Activated T-helper 2 cell treated with anti-CD3 and anti-CD28 coated beads, Interferon-gamma antibody, Interleukin-2, Interleukin-4, amounts not matched to agents 10 μg/mL and 5 μg/mL and 100 μg/mL, durations not matched to agents 14 hours and 24 hours and 36 hours (primary cell): ENCODE measurements around the gene DAP. TPM values are rescaled to one million over a fixed set of nuclear protein-coding genes. Genes with fewer than 3 reads are reported as not detected.
"Not testable (repeated sequence)": the region's sequence is repeated elsewhere in the genome, so short reads cannot be mapped to it uniquely, and the experiment has no call there.

Source experiments
- DNase-seq: peaks from one replicate; pipeline ENCODE4 v3.0.0; 2021; ENCODE audit warnings: low spot score
- H3K27ac Mint-ChIP-seq: one replicate; pipeline ENCODE4 v1.8.0; 2021; ENCODE audit warnings: mixed read lengths
- H3K27me3 Mint-ChIP-seq: one replicate; pipeline ENCODE4 v1.8.0; 2021; ENCODE audit warnings: low read depth, mixed read lengths
- H3K36me3 Mint-ChIP-seq: one replicate; pipeline ENCODE4 v1.8.0; 2021; ENCODE audit warnings: low read depth, mixed read lengths
- H3K4me1 Mint-ChIP-seq: one replicate; pipeline ENCODE4 v1.8.0; 2021; ENCODE audit warnings: low read depth, mixed read lengths
- H3K4me3 Mint-ChIP-seq: one replicate; pipeline ENCODE4 v1.8.0; 2021; ENCODE audit warnings: low read depth, mild to moderate bottlenecking, moderate library complexity, mixed read lengths
- H3K9me3 Mint-ChIP-seq: one replicate; pipeline ENCODE4 v1.8.0; 2021; ENCODE audit warnings: mixed read lengths
- intact Hi-C: fragments of 100-400 bp; cut with micrococcal nuclease; formaldehyde crosslinking; loops from one replicate; pipeline ENCODE4 v1.15.1; 2023
- total RNA-seq: library from RNA; stranded (reverse); gene quantifications from 2 replicates; pipeline ENCODE4 v1.2.3, GENCODE V29; 2022

The DAP gene
- total RNA-seq, 1 donor from 2014 or later = 56.6 TPM

DNA sequence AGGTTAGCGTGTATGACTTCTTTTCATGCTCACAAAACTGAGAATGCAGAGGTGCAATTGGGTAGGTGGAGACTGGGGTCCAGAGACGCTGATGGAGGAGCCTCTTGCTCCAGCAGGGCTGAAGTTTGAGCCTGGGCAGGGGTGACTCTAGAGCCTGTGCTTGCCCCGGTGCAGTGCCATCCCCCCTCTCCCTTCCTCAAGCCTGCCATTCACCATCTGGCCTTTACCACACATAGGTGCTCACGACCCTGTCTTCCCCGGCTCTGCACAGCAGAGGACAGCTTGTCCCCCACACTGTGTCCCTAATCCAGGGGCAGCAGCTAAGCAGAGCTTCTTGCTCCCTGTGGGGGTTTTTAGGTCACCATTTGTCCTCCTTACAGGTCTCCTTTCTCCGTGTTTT is 86.5 kb downstream of the DAP start:
- no peak overlapping the region for H3K27ac Mint-ChIP-seq
- no peak for DNase-seq
- H3K4me3 Mint-ChIP-seq = no peak overlapping the region
- intact Hi-C loops = no loop called here
- H3K9me3 Mint-ChIP-seq = no peaks in the 10 kb centered on the region
- H3K4me1 Mint-ChIP-seq = no peaks in the 10 kb centered on the region
- peaks cover 19% of the 10 kb centered on the region for H3K36me3 Mint-ChIP-seq
- peaks cover 3% of the 10 kb centered on the region for H3K27me3 Mint-ChIP-seq

- Mint-ChIP-seq H3K27me3 (peaks cover 3% of the 10 kb centered on the region), H3K9me3 (no peaks in the 10 kb centered on the region), H3K27ac (no peak overlapping the region), H3K36me3 (peaks cover 19% of the 10 kb centered on the region), H3K4me3 (no peak overlapping the region), H3K4me1 (no peaks in the 10 kb centered on the region)
- no peak for DNase-seq
- intact Hi-C loops = no loop called here
These were observed 86.9 kb downstream of the DAP start for GRCh38 chr5:10674096-10674495.

DNA sequence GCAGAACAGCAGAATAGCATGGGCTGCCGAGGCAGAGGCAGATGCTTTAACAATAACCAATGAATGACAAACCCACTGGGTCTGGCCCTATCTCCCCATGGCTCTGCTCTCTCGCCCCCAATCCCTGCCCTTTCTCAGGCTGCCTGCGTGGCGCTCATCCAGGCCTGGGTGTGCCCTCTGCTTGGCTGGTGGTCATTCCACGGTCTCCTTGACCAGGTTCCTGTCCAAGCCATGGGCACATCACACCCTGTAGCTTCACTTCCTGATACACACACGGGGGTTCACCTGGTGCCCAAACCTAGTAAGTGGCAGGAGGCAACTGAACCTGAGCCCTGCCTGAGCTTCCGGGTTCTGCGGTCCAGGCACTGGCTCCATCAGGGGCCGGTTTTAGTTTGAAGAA is 87.6 kb downstream of the DAP start:
- Mint-ChIP-seq H3K4me1 (no peaks in the 10 kb centered on the region), H3K9me3 (no peaks in the 10 kb centered on the region), H3K4me3 (no peak overlapping the region), H3K27ac (no peak overlapping the region), H3K27me3 (peaks cover 3% of the 10 kb centered on the region), H3K36me3 (peaks cover 16% of the 10 kb centered on the region)
- intact Hi-C loops = no loop called here
- no peak for DNase-seq

DNA sequence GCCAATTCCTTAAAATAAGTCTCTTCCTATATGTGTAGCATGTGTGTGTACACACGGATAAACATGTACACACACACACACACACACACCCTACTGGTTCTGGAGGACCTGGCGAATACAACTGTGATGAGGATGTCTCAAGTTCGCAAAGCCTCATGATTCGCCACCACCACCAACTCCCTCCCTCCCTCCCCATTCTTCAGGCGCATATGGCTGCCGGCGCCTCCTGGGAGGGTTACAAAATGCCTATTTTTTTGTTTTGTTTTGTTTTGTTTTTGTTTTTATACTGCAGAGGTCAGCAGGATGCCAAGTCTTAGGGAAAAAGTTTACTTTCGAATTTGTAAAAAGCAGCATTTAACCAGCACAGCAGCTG is 88.0 kb downstream of the DAP start:
- no peak for DNase-seq
- H3K36me3 Mint-ChIP-seq = peaks cover 14% of the 10 kb centered on the region
- H3K9me3 Mint-ChIP-seq = no peaks in the 10 kb centered on the region
- H3K4me3 Mint-ChIP-seq = no peak overlapping the region
- H3K4me1 Mint-ChIP-seq = no peaks in the 10 kb centered on the region
- H3K27me3 Mint-ChIP-seq = peaks cover 3% of the 10 kb centered on the region
- intact Hi-C loops = no loop called here
- H3K27ac Mint-ChIP-seq = no peak overlapping the region

- H3K27ac Mint-ChIP-seq = no peak overlapping the region
- H3K36me3 Mint-ChIP-seq = peaks cover 8% of the 10 kb centered on the region
- intact Hi-C loops = no loop called here
- no peak overlapping the region for H3K4me3 Mint-ChIP-seq
- H3K4me1 Mint-ChIP-seq = no peaks in the 10 kb centered on the region
- H3K9me3 Mint-ChIP-seq = no peaks in the 10 kb centered on the region
- H3K27me3 Mint-ChIP-seq = peaks cover 3% of the 10 kb centered on the region
- DNase-seq = no peak
These were observed 88.7 kb downstream of the DAP start for GRCh38 chr5:10672146-10673016.

- H3K36me3 Mint-ChIP-seq = no peaks in the 10 kb centered on the region
- H3K27ac Mint-ChIP-seq = no peak overlapping the region
- intact Hi-C loops = no loop called here
These were observed 89.7 kb downstream of the DAP start for GRCh38 chr5:10671041-10672008.

DNA sequence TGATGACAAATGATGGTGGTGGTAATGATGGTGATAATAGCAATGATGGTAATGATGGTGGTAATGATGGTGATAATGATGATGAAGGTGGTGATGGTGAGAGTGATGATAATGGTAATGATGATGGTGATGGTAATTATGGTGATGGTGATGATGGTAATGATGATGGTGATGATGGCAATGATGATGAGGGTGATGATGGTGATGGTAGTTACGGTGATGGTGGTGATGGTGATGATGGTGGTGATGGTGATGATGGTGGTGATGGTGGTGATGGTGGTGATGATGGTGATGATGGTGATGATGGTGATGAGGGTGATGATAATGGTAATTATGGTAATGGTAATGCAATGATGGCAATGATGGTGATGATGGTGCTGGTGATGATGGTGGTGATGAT is 91.1 kb downstream of the DAP start:
- Mint-ChIP-seq H3K9me3 (no peaks in the 10 kb centered on the region), H3K27ac (no peak overlapping the region), H3K4me3 (no peak overlapping the region), H3K27me3 (peaks cover 3% of the 10 kb centered on the region), H3K36me3 (no peaks in the 10 kb centered on the region), H3K4me1 (no peaks in the 10 kb centered on the region)
- no peak for DNase-seq
- intact Hi-C loops = no loop called here

More at GRCh38 chr5:10671041-10672008, 89.7 kb downstream of the DAP start:
- Mint-ChIP-seq H3K9me3 (no peaks in the 10 kb centered on the region), H3K27me3 (peaks cover 3% of the 10 kb centered on the region), H3K4me1 (no peaks in the 10 kb centered on the region), H3K4me3 (no peak overlapping the region)
- no peak for DNase-seq

- no peak for DNase-seq
- no peak overlapping the region for H3K27ac Mint-ChIP-seq
- no peaks in the 10 kb centered on the region for H3K36me3 Mint-ChIP-seq
- intact Hi-C loops = no loop called here
- no peak overlapping the region for H3K4me3 Mint-ChIP-seq
- no peaks in the 10 kb centered on the region for H3K4me1 Mint-ChIP-seq
- peaks cover 3% of the 10 kb centered on the region for H3K27me3 Mint-ChIP-seq
- no peaks in the 10 kb centered on the region for H3K9me3 Mint-ChIP-seq
These were observed 92.3 kb downstream of the DAP start for GRCh38 chr5:10668697-10669096.

DNA sequence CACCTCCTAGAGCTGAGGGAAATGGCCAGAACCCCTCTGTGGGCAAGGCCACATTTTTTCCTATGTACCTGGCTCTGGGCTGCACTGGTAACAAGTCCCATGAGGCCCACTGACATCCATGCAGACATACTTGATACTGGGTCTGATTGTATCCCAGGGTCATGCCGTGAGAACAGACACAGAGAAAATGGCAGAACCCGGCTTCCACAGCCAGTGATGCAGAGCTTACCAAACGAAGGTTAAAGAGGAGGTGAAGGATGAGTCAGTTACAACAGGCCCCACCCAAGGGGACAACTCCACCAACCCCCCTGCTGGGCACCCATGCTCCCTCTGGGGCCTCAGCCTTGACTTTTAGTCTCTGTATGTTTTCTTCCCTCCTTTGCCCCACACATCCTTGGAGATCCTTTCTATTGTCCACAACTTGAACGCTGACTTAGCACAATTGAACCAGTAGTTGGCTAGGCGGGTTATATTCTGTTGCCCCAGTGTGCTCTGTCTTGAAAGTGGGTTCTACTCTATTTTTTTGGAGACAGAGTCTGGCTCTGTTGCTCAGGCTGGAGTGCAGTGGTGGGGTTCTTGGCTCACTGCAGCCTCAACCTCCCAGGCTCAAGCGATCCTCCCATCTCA is 93.5 kb downstream of the DAP start:
- no peaks in the 10 kb centered on the region for H3K4me1 Mint-ChIP-seq
- no peak overlapping the region for H3K27ac Mint-ChIP-seq
- H3K9me3 Mint-ChIP-seq = no peaks in the 10 kb centered on the region
- H3K4me3 Mint-ChIP-seq = no peak overlapping the region
- H3K36me3 Mint-ChIP-seq = no peaks in the 10 kb centered on the region
- H3K27me3 Mint-ChIP-seq = peaks cover 3% of the 10 kb centered on the region
- DNase-seq = no peak
- intact Hi-C loops = no loop called here

DNA sequence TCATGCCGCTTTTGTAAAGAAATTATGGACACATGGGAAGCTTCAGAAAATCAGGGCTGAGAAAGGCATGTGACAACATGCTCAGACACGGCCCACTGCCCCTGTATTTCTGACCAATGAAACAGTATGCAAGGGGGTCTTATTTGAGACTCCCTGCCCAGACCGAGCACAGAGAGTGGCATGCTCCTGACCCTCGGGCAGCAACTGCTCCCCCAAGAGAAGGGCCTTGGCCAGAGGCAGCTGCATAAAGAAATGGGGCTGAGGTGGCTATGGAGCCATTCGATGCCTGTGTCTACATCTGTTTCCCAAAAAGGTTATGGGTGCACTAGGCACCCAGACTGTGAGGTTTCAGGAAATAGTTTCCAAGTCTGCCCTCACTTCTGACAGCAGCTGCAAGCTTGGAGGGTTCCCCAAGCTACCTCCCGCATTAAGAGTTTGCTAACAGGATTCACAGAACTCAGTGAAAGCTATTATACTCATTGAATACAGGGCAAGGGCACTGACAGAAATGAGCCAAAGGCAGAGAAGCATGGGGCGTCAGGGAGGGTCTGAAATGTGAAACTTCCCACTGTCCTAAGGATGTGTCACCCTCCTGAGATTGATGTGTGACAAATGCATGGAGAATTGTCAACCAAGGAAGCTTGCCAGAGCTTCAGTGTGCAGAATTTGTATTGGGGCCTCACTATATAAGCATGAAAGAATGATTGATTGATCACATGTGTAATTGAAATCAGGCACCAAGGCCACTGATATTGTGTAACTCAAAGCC is 94.3 kb downstream of the DAP start:
- H3K4me3 Mint-ChIP-seq = no peak overlapping the region
- no peaks in the 10 kb centered on the region for H3K4me1 Mint-ChIP-seq
- H3K9me3 Mint-ChIP-seq = no peaks in the 10 kb centered on the region
- no peaks in the 10 kb centered on the region for H3K36me3 Mint-ChIP-seq
- peaks cover 3% of the 10 kb centered on the region for H3K27me3 Mint-ChIP-seq
- DNase-seq = no peak
- H3K27ac Mint-ChIP-seq = no peak overlapping the region
- intact Hi-C loops = no loop called here

GRCh38 chr5:10665799-10666198 is 95.2 kb downstream of the DAP start:
- intact Hi-C loops = no loop called here
- H3K4me3 Mint-ChIP-seq = no peak overlapping the region
- H3K27ac Mint-ChIP-seq = no peak overlapping the region
- H3K36me3 Mint-ChIP-seq = no peaks in the 10 kb centered on the region
- DNase-seq = no peak
- H3K9me3 Mint-ChIP-seq = no peaks in the 10 kb centered on the region
- H3K27me3 Mint-ChIP-seq = peaks cover 1% of the 10 kb centered on the region
- H3K4me1 Mint-ChIP-seq = no peaks in the 10 kb centered on the region

- H3K27ac Mint-ChIP-seq, DNase-seq, H3K36me3 Mint-ChIP-seq, intact Hi-C loops, H3K9me3 Mint-ChIP-seq, H3K27me3 Mint-ChIP-seq, H3K4me3 Mint-ChIP-seq, H3K4me1 Mint-ChIP-seq: not testable (repeated sequence)
These were observed 96.8 kb downstream of the DAP start for GRCh38 chr5:10664180-10664769.
